HG02623 (cell line): ENCODE data around the gene ATP6V1F.

Experiments
- ATAC-seq: cut with Tn5 transposase; IDR thresholded peaks from one replicate; pipeline ENCODE4 v1.9.1; 2021; ENCODE audit warnings: moderate library complexity; ENCODE audit not compliant: unreplicated experiment

ATP6V1F gene

GRCh38 chr7:128835231-128835751, 27.4 kb upstream of the ATP6V1F start:
- ATAC-seq = no peak

- ATAC-seq = no peak
These were observed 26.6 kb upstream of the ATP6V1F start for GRCh38 chr7:128835790-128836641.

- no peak for ATAC-seq
These were observed 25.8 kb upstream of the ATP6V1F start for GRCh38 chr7:128836729-128837348.

- no peak for ATAC-seq
These were observed 25.1 kb upstream of the ATP6V1F start for GRCh38 chr7:128837521-128837921.

GRCh38 chr7:128838109-128838779, 24.4 kb upstream of the ATP6V1F start:
- ATAC-seq = no peak

GRCh38 chr7:128838981-128839731, 23.5 kb upstream of the ATP6V1F start:
- ATAC-seq = no peak

- no peak for ATAC-seq
These were observed 22.9 kb upstream of the ATP6V1F start for GRCh38 chr7:128839751-128840177.

GRCh38 chr7:128840326-128841170, 22.1 kb upstream of the ATP6V1F start:
- ATAC-seq = no peak

GRCh38 chr7:128841171-128841690, 21.4 kb upstream of the ATP6V1F start:
- ATAC-seq = no peak

- no peak for ATAC-seq
These were observed 20.6 kb upstream of the ATP6V1F start for GRCh38 chr7:128841921-128842673.

- ATAC-seq = no peak
These were observed 19.7 kb upstream of the ATP6V1F start for GRCh38 chr7:128842674-128843641.

GRCh38 chr7:128843938-128844621, 18.6 kb upstream of the ATP6V1F start:
- ATAC-seq = no peak

- no peak for ATAC-seq
These were observed 17.8 kb upstream of the ATP6V1F start for GRCh38 chr7:128844777-128845311.

- ATAC-seq = no peak
These were observed 17.2 kb upstream of the ATP6V1F start for GRCh38 chr7:128845475-128845874.

GRCh38 chr7:128845987-128846386, 16.7 kb upstream of the ATP6V1F start:
- no peak for ATAC-seq

- no peak for ATAC-seq
These were observed 15.7 kb upstream of the ATP6V1F start for GRCh38 chr7:128846781-128847444.
